ENCODE results near the gene CENATAC.

CENATAC gene

DNA sequence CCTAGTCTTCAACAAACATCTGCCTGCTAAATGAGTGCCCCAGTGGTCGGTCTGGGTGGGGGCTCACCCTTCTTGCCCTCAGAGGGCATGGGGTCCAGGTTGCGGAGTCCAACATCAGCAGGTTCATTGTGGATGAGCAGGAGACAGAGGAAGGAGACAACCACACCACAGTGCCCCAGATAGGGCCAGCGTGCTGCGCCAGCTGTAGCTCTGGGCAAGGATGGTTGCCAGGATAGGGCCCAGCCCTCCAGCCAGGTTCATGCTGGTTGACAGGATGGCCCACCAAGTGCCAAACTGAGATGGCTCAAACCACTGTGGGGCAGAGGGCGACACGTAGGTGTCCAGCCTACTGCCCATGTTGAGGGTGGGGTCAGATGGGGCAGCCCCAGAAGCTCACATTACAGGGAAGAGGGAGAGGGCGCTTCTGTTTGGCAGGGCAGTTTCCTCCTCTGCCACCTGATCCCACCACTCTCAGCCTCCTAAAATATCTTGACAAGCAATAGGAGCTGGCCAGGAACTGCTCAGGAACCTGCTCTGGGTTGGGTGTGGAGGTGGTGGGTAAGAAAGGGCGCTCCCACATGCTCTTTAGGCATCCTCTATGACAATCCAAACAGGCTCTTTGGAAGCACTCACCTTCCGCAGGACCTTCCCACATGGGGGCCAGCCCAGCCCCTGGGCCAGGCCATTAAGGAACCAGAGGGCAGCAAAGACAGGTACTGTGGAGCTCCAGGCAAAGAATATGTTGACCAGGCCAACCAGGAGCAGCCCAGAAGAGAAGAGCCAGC lies 29.8 kb downstream of the CENATAC start:
- H3K9ac ChIP-seq (ENCODE audit: low read depth, low read length), result no peak overlapping the region

DNA sequence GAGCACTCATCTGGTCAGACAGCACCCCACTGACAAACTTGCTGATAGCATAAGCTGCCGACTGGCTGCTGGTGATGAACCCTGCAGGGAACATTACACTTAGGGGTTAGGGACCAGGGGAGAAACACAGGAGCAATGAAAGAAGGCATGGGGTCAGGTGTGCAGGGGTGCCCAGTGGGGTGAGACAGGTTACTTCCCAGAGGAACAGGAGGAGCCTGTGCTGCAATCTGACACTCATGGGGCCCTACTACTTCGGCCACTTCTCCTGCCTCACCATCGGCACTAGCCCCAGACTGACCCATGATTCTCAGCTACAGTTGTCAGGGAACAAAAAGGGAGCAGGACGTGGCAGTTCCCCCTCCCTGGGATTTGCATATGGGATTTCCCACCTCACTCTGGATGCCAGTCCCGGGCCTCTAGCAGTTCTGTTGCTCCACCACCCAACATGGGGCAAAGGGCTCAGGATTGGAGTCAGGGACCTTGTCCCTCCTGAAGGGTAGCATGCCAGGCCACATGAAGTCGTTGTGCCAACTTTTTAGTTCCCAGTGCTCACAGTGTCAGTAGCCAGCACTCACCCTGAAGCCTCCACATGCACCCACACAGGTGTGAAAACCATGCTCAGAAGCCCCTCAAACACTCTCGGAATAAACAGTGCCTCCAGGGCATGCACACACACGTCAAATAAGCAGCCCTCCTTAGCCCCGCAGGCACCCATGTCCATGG lies 30.6 kb downstream of the CENATAC start:
- no peak overlapping the region for H3K27ac ChIP-seq (ENCODE audit: low read length)
- DNase-seq, result no peak

More for the DNA sequence above, 29.8 kb downstream of the CENATAC start:
- H3K79me2 ChIP-seq (ENCODE audit: insufficient read depth, low read length), result no peaks in the 10 kb centered on the region
- peaks cover 16% of the 10 kb centered on the region for H3K4me1 ChIP-seq (ENCODE audit: insufficient read depth, low read length)
- no peaks in the 10 kb centered on the region for H4K20me1 ChIP-seq (ENCODE audit: insufficient read depth, low read length)
- no peaks in the 10 kb centered on the region for H3K9me3 ChIP-seq (ENCODE audit: insufficient read depth, low read length, severe bottlenecking)
- no peak overlapping the region for H3K4me3 ChIP-seq (ENCODE audit: low read depth in 1 of 2, low read length in 2 of 2)
- ATAC-seq (ENCODE audit: insufficient read depth, low read depth) (no peak), DNase-seq (no peak)
- H3K27ac ChIP-seq (ENCODE audit: low read length), result no peak overlapping the region
- H3K4me2 ChIP-seq (ENCODE audit: insufficient read depth, low read length), result no peak overlapping the region
- TF ChIP-seq, protein P1, sequence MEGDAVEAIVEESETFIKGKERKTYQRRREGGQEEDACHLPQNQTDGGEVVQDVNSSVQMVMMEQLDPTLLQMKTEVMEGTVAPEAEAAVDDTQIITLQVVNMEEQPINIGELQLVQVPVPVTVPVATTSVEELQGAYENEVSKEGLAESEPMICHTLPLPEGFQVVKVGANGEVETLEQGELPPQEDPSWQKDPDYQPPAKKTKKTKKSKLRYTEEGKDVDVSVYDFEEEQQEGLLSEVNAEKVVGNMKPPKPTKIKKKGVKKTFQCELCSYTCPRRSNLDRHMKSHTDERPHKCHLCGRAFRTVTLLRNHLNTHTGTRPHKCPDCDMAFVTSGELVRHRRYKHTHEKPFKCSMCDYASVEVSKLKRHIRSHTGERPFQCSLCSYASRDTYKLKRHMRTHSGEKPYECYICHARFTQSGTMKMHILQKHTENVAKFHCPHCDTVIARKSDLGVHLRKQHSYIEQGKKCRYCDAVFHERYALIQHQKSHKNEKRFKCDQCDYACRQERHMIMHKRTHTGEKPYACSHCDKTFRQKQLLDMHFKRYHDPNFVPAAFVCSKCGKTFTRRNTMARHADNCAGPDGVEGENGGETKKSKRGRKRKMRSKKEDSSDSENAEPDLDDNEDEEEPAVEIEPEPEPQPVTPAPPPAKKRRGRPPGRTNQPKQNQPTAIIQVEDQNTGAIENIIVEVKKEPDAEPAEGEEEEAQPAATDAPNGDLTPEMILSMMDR (IDR thresholded peaks at IDR 0.05; ENCODE audit: borderline replicate concordance, extremely low read depth, low read length, poor library complexity, severe bottlenecking), result no peak
- no peak for TF ChIP-seq EZH2 (IDR thresholded peaks at IDR 0.05; ENCODE audit: borderline replicate concordance, low read depth, low read length, severe bottlenecking)
- no peak overlapping the region for H2AFZ ChIP-seq (ENCODE audit: low read depth, low read length)
- no peaks in the 10 kb centered on the region for H3K27me3 ChIP-seq (ENCODE audit: insufficient read depth, low read length, poor library complexity)
- peaks cover 27% of the 10 kb centered on the region for H3K36me3 ChIP-seq (ENCODE audit: insufficient read depth, low read length)

GRCh38 chr11:119029069-119029339 lies 31.1 kb downstream of the CENATAC start:
- Histone ChIP-seq H3K36me3 (ENCODE audit: insufficient read depth, low read length) (peaks cover 15% of the 10 kb centered on the region), H3K27ac (ENCODE audit: low read length) (no peak overlapping the region), H3K9ac (ENCODE audit: low read depth, low read length) (no peak overlapping the region), H3K79me2 (ENCODE audit: insufficient read depth, low read length) (no peaks in the 10 kb centered on the region), H3K27me3 (ENCODE audit: insufficient read depth, low read length, poor library complexity) (no peaks in the 10 kb centered on the region), H3K9me3 (ENCODE audit: insufficient read depth, low read length, severe bottlenecking) (no peaks in the 10 kb centered on the region), H2AFZ (ENCODE audit: low read depth, low read length) (no peak overlapping the region), H3K4me3 (ENCODE audit: low read depth in 1 of 2, low read length in 2 of 2) (no peak overlapping the region), H4K20me1 (ENCODE audit: insufficient read depth, low read length) (no peaks in the 10 kb centered on the region), H3K4me1 (ENCODE audit: insufficient read depth, low read length) (peaks cover 16% of the 10 kb centered on the region), H3K4me2 (ENCODE audit: insufficient read depth, low read length) (no peak overlapping the region)
- ATAC-seq (ENCODE audit: insufficient read depth, low read depth) (no peak), DNase-seq (no peak)
- TF ChIP-seq, protein P1 (IDR thresholded peaks at IDR 0.05; ENCODE audit: borderline replicate concordance, extremely low read depth, low read length, poor library complexity, severe bottlenecking), result no peak
- TF ChIP-seq EZH2 (IDR thresholded peaks at IDR 0.05; ENCODE audit: borderline replicate concordance, low read depth, low read length, severe bottlenecking), result no peak

More for the DNA sequence above, 30.6 kb downstream of the CENATAC start:
- no peak for TF ChIP-seq EZH2 (IDR thresholded peaks at IDR 0.05; ENCODE audit: borderline replicate concordance, low read depth, low read length, severe bottlenecking)
- TF ChIP-seq, protein P1 (IDR thresholded peaks at IDR 0.05; ENCODE audit: borderline replicate concordance, extremely low read depth, low read length, poor library complexity, severe bottlenecking), result no peak
- ATAC-seq (ENCODE audit: insufficient read depth, low read depth), result no peak
- no peak overlapping the region for H3K4me2 ChIP-seq (ENCODE audit: insufficient read depth, low read length)
- H4K20me1 ChIP-seq (ENCODE audit: insufficient read depth, low read length), result no peaks in the 10 kb centered on the region
- H3K4me3 ChIP-seq (ENCODE audit: low read depth in 1 of 2, low read length in 2 of 2), result no peak overlapping the region
- H3K4me1 ChIP-seq (ENCODE audit: insufficient read depth, low read length), result peaks cover 16% of the 10 kb centered on the region
- H3K9me3 ChIP-seq (ENCODE audit: insufficient read depth, low read length, severe bottlenecking), result no peaks in the 10 kb centered on the region
- H3K36me3 ChIP-seq (ENCODE audit: insufficient read depth, low read length), result peaks cover 20% of the 10 kb centered on the region
- no peaks in the 10 kb centered on the region for H3K79me2 ChIP-seq (ENCODE audit: insufficient read depth, low read length)
- no peaks in the 10 kb centered on the region for H3K27me3 ChIP-seq (ENCODE audit: insufficient read depth, low read length, poor library complexity)
- no peak overlapping the region; the same call in 1 of the 2 replicates for H3K9ac ChIP-seq (ENCODE audit: low read depth, low read length)
- no peak overlapping the region for H2AFZ ChIP-seq (ENCODE audit: low read depth, low read length)
